Uterus (tissue), 2 donors: Measurements from ENCODE around the gene SUSD3.

Experiments
- POLR2A ChIP-seq, 2 donors: fragments of 450-650 bp; IDR thresholded peaks; one replicate each; pipeline ENCODE4 v1.6.1; 2016; ENCODE audit warnings: antibody characterized with exemption in 2 of 2, mild to moderate bottlenecking in 1 of 2, moderate library complexity in 1 of 2
- TF ChIP-seq, protein P1 (sequence below), 4 experiments: fragments of 200-600 bp in 2 of 4; fragments of 450-650 bp in 2 of 4; sonication (generic) in 2 of 4; IDR thresholded peaks; one replicate each; pipeline ENCODE4 v1.5.1; 2016 to 2019; ENCODE audit warnings: antibody characterized with exemption in 4 of 4, mild to moderate bottlenecking in 2 of 4, moderate library complexity in 1 of 4

GRCh38 chr9:93060746-93061259 is 2.3 kb downstream of the SUSD3 start:
- peak in 1 of 2 donors; percentile 22 for TF ChIP-seq POLR2A (IDR thresholded peaks at IDR 0.05)
- TF ChIP-seq, protein P1, sequence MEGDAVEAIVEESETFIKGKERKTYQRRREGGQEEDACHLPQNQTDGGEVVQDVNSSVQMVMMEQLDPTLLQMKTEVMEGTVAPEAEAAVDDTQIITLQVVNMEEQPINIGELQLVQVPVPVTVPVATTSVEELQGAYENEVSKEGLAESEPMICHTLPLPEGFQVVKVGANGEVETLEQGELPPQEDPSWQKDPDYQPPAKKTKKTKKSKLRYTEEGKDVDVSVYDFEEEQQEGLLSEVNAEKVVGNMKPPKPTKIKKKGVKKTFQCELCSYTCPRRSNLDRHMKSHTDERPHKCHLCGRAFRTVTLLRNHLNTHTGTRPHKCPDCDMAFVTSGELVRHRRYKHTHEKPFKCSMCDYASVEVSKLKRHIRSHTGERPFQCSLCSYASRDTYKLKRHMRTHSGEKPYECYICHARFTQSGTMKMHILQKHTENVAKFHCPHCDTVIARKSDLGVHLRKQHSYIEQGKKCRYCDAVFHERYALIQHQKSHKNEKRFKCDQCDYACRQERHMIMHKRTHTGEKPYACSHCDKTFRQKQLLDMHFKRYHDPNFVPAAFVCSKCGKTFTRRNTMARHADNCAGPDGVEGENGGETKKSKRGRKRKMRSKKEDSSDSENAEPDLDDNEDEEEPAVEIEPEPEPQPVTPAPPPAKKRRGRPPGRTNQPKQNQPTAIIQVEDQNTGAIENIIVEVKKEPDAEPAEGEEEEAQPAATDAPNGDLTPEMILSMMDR (IDR thresholded peaks at IDR 0.05), result no peak
